ENCODE data around the gene NRK. TPM values are rescaled to one million over a fixed set of nuclear protein-coding genes. Genes with fewer than 3 reads are reported as not detected.

Gene NRK
- total RNA-seq, 1 experiment from 2014 or later, result not detected

DNA sequence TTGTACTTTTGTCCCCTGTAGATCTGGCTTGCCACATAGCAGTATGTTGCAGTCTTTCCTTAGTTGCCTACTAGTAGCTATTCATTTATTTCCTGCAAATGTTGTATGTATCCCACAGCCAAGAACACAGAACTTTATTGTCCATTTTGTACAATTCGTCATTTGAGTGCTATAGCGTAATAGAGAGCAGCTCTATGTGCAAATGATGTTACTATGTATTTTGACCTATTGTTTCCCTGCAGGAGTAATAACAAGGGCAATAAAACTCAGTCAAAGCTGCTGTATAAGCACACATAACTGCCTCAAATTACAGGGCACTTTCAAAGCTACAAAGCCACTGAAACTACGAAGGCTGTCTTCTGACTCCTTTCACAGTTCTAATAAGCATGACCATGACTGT, 48.1 kb downstream of the NRK start:
- intact Hi-C loops (cut with micrococcal nuclease; ENCODE audit: unreplicated experiment), result no loop called here
- ChIA-PET CTCF (no interaction called here), POLR2A (ENCODE audit: low non-redundant PET) (no interaction called here)
- BruUV-seq (replicated peaks), result no TSS peak
- no peak for TF ChIP-seq EZH2 (IDR thresholded peaks at IDR 0.05; ENCODE audit: borderline replicate concordance, low read depth, low read length, poor library complexity, severe bottlenecking)
- TF ChIP-seq, protein P1, sequence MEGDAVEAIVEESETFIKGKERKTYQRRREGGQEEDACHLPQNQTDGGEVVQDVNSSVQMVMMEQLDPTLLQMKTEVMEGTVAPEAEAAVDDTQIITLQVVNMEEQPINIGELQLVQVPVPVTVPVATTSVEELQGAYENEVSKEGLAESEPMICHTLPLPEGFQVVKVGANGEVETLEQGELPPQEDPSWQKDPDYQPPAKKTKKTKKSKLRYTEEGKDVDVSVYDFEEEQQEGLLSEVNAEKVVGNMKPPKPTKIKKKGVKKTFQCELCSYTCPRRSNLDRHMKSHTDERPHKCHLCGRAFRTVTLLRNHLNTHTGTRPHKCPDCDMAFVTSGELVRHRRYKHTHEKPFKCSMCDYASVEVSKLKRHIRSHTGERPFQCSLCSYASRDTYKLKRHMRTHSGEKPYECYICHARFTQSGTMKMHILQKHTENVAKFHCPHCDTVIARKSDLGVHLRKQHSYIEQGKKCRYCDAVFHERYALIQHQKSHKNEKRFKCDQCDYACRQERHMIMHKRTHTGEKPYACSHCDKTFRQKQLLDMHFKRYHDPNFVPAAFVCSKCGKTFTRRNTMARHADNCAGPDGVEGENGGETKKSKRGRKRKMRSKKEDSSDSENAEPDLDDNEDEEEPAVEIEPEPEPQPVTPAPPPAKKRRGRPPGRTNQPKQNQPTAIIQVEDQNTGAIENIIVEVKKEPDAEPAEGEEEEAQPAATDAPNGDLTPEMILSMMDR (conservative IDR thresholded peaks at IDR 0.05; ENCODE audit: low read depth, low read length), result no peak
- DNase-seq (ENCODE audit: low spot score), result no peak
- no peak overlapping the region for H3K4me3 ChIP-seq (ENCODE audit: low read depth, low read length, poor library complexity, severe bottlenecking)
- no peaks in the 10 kb centered on the region for H3K4me1 ChIP-seq (ENCODE audit: insufficient read depth, low read length, poor library complexity, severe bottlenecking)
- H3K27me3 ChIP-seq (replicated peaks; ENCODE audit: insufficient read depth, low read depth, low read length, poor library complexity), result peaks cover 3% of the 10 kb centered on the region
- H3K9me3 ChIP-seq (ENCODE audit: low read depth, low read length, poor library complexity, severe bottlenecking), result no peaks in the 10 kb centered on the region
- H3K36me3 ChIP-seq (ENCODE audit: insufficient read depth, low read length, poor library complexity, severe bottlenecking), result no peaks in the 10 kb centered on the region
- H3K27ac ChIP-seq (ENCODE audit: low read depth, low read length, poor library complexity, severe bottlenecking), result no peak overlapping the region

DNA sequence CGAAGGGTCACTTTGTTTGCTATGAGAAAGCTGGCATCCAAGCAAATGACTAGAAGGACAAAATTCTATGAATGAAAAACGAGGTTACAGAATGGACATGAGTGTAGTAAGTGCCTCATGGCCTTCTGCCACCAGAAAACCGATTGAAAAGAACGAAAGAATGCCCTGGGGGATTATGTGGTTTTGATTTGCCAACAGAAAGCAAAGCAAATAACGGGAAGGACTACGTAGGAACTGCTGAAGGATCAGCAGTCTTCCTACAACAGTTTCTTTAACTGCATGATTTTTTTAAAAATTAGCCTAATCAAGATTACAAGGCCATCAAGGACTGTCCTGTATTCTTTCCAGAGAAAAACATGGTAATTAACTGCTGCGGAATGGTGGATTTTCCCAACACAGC, 50.6 kb downstream of the NRK start:
- Histone ChIP-seq H3K4me3 (ENCODE audit: low read depth, low read length, poor library complexity, severe bottlenecking) (no peak overlapping the region), H3K36me3 (ENCODE audit: insufficient read depth, low read length, poor library complexity, severe bottlenecking) (no peaks in the 10 kb centered on the region), H3K27ac (ENCODE audit: low read depth, low read length, poor library complexity, severe bottlenecking) (no peak overlapping the region), H3K27me3 (replicated peaks; ENCODE audit: insufficient read depth, low read depth, low read length, poor library complexity) (peaks cover 3% of the 10 kb centered on the region), H3K4me1 (ENCODE audit: insufficient read depth, low read length, poor library complexity, severe bottlenecking) (no peaks in the 10 kb centered on the region), H3K9me3 (ENCODE audit: low read depth, low read length, poor library complexity, severe bottlenecking) (no peaks in the 10 kb centered on the region)
- TF ChIP-seq, protein P1 (conservative IDR thresholded peaks at IDR 0.05; ENCODE audit: low read depth, low read length), result no peak
- TF ChIP-seq EZH2 (IDR thresholded peaks at IDR 0.05; ENCODE audit: borderline replicate concordance, low read depth, low read length, poor library complexity, severe bottlenecking), result no peak
- no TSS peak for BruUV-seq (replicated peaks)
- intact Hi-C loops (cut with micrococcal nuclease; ENCODE audit: unreplicated experiment), result no loop called here
- ChIA-PET POLR2A (ENCODE audit: low non-redundant PET) (no interaction called here), CTCF (no interaction called here)
- no peak for DNase-seq (ENCODE audit: low spot score)

DNA sequence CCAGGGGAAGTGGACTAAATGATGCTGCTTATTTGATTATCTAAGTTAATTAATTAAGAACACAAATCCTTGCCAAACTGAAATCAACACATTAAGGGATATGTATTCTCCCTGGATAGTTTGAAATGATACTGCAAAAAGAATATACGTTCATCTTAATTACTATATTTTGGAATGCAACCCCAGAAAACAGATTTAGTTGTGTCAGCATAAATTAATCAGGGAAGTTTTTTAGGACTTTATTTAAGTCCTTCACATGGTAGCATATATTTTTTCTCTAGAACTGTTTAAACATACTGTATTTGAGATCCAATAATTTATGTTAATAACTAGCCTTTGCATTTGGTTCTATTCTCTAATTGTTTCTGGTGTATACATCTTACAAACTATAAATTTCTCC, 52.5 kb downstream of the NRK start:
- H3K4me3 ChIP-seq (ENCODE audit: low read depth, low read length, poor library complexity, severe bottlenecking), result no peak overlapping the region
- H3K36me3 ChIP-seq (ENCODE audit: insufficient read depth, low read length, poor library complexity, severe bottlenecking), result no peaks in the 10 kb centered on the region
- H3K4me1 ChIP-seq (ENCODE audit: insufficient read depth, low read length, poor library complexity, severe bottlenecking), result no peaks in the 10 kb centered on the region
- no peak overlapping the region for H3K27ac ChIP-seq (ENCODE audit: low read depth, low read length, poor library complexity, severe bottlenecking)
- intact Hi-C loops (cut with micrococcal nuclease; ENCODE audit: unreplicated experiment), result no loop called here
- CTCF ChIA-PET, result no interaction called here
- no TSS peak for BruUV-seq (replicated peaks)
- H3K27me3 ChIP-seq (replicated peaks; ENCODE audit: insufficient read depth, low read depth, low read length, poor library complexity), result peaks cover 3% of the 10 kb centered on the region
- no peaks in the 10 kb centered on the region for H3K9me3 ChIP-seq (ENCODE audit: low read depth, low read length, poor library complexity, severe bottlenecking)
- no peak for TF ChIP-seq EZH2 (IDR thresholded peaks at IDR 0.05; ENCODE audit: borderline replicate concordance, low read depth, low read length, poor library complexity, severe bottlenecking)
- TF ChIP-seq, protein P1 (conservative IDR thresholded peaks at IDR 0.05; ENCODE audit: low read depth, low read length), result no peak
- POLR2A ChIA-PET (ENCODE audit: low non-redundant PET), result no interaction called here
- no peak for DNase-seq (ENCODE audit: low spot score)

Data from A673 (cell line).